VCaP (cell line): ENCODE results near the gene PKP2.
"Not testable (repeated sequence)": the region's sequence is repeated elsewhere in the genome, so short reads cannot be mapped to it uniquely, and the experiment has no call there.

Experiments used
- H3K27ac ChIP-seq: fragments of 450-650 bp; 2 replicates; pipeline ENCODE4 v1.5.1; 2017
- CTCF ChIP-seq: fragments of 450-650 bp; conservative IDR thresholded peaks from 2 replicates; pipeline ENCODE4 v1.5.1; 2017; ENCODE audit warnings: mild to moderate bottlenecking, moderate library complexity

The PKP2 gene

GRCh38 chr12:32874078-32874477 lies 22.5 kb downstream of the PKP2 start:
- no peak for TF ChIP-seq CTCF
- H3K27ac ChIP-seq, result no peak overlapping the region

- H3K27ac ChIP-seq, result not testable (repeated sequence)
Observed at GRCh38 chr12:32872416-32872815, 24.2 kb downstream of the PKP2 start.

GRCh38 chr12:32870716-32871115 lies 25.9 kb downstream of the PKP2 start:
- H3K27ac ChIP-seq, result no peak overlapping the region
- TF ChIP-seq CTCF, result no peak

GRCh38 chr12:32868885-32869284 lies 27.7 kb downstream of the PKP2 start:
- H3K27ac ChIP-seq, result no peak overlapping the region
- no peak for TF ChIP-seq CTCF

GRCh38 chr12:32864731-32865130 lies 31.8 kb downstream of the PKP2 start:
- no peak for TF ChIP-seq CTCF
- H3K27ac ChIP-seq, result no peak overlapping the region

GRCh38 chr12:32863128-32863527 lies 33.4 kb downstream of the PKP2 start:
- no peak overlapping the region for H3K27ac ChIP-seq
- TF ChIP-seq CTCF, result no peak

- not testable (repeated sequence) for H3K27ac ChIP-seq
Observed at GRCh38 chr12:32861658-32862057, 34.9 kb downstream of the PKP2 start.

- no peak for TF ChIP-seq CTCF
- no peak overlapping the region for H3K27ac ChIP-seq
Observed at GRCh38 chr12:32860192-32860591, 36.4 kb downstream of the PKP2 start.

- no peak for TF ChIP-seq CTCF
- H3K27ac ChIP-seq, result no peak overlapping the region
Observed at GRCh38 chr12:32859389-32859788, 37.2 kb downstream of the PKP2 start.
